ENCODE measurements around the gene SCML1.

The SCML1 gene

DNA sequence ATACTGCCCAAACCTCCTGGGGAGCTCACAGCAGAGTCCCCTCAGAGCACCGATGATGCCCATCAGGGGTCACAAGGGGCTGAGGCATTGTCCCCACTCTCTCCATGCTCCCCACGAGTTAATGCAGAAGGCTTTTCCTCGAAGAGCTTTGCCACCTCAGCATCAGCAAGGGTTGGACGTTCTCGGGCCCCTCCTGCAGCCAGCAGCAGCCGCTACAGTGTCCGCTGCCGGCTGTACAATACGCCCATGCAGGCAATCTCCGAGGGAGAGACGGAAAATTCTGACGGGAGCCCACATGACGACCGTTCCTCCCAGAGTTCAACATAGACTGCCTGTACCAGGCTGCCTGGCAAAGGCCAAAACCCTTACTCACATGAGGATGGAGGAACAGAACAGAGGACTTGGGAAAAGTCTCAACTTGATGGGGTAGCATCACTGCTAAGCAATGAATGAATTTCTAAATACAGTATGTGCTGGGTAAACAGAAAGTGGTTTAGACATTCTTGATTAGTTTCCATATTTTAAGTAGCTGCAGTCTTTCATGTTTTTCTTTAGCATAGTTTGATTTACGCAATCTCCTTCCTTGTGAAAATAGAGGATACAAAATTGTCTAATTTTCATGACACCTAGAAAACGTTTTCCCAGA lies 5.0 kb upstream of the SCML1 start:
- H3K27ac Mint-ChIP-seq: no peak overlapping the region
- no peaks in the 10 kb centered on the region for H3K9me3 Mint-ChIP-seq
- no peak overlapping the region for H3K4me3 Mint-ChIP-seq
- no peaks in the 10 kb centered on the region for H3K27me3 Mint-ChIP-seq
- no peak for ATAC-seq
- no peaks in the 10 kb centered on the region for H3K36me3 Mint-ChIP-seq
- no peaks in the 10 kb centered on the region for H3K4me1 Mint-ChIP-seq

GRCh38 chrX:17735406-17735805 lies 1.9 kb upstream of the SCML1 start:
- peaks cover 18% of the 10 kb centered on the region for H3K4me1 Mint-ChIP-seq
- H3K4me3 Mint-ChIP-seq: no peak overlapping the region
- peaks cover 18% of the 10 kb centered on the region for H3K27me3 Mint-ChIP-seq
- no peak for ATAC-seq
- no peaks in the 10 kb centered on the region for H3K9me3 Mint-ChIP-seq
- no peak overlapping the region for H3K27ac Mint-ChIP-seq
- H3K36me3 Mint-ChIP-seq: no peaks in the 10 kb centered on the region

DNA sequence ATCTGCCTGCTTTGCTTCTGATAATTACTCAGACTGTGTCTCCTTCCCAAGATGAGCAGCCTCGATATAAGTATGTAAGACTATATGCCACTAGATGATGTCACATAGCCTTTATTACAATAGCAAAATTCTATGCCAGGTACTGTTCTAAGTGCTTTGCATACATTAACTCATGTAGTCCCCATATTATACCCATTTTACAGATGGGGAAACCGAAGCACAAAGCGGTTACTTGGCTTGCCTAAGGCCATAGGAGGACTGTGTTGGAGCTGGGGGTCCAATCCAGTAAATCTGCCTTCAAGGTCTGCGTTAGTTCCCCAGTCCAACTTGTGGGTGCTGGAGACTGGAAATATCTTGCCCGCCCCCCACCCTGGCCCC lies 826 bp upstream of the SCML1 start:
- H3K9me3 Mint-ChIP-seq: no peaks in the 10 kb centered on the region
- H3K36me3 Mint-ChIP-seq: no peaks in the 10 kb centered on the region
- no peak overlapping the region for H3K27ac Mint-ChIP-seq
- H3K4me3 Mint-ChIP-seq: peak overlapping the region; percentile 58
- peaks cover 18% of the 10 kb centered on the region for H3K4me1 Mint-ChIP-seq
- H3K27me3 Mint-ChIP-seq: peaks cover 18% of the 10 kb centered on the region
- no peak for ATAC-seq

GRCh38 chrX:17737710-17737985 lies 355 bp downstream of the SCML1 start:
- ATAC-seq: peak; percentile 42
- Mint-ChIP-seq H3K4me1 (peaks cover 18% of the 10 kb centered on the region), H3K27me3 (peaks cover 18% of the 10 kb centered on the region), H3K4me3 (peak overlapping the region; percentile 85), H3K36me3 (no peaks in the 10 kb centered on the region), H3K27ac (peak overlapping the region; percentile 76), H3K9me3 (no peaks in the 10 kb centered on the region)

DNA sequence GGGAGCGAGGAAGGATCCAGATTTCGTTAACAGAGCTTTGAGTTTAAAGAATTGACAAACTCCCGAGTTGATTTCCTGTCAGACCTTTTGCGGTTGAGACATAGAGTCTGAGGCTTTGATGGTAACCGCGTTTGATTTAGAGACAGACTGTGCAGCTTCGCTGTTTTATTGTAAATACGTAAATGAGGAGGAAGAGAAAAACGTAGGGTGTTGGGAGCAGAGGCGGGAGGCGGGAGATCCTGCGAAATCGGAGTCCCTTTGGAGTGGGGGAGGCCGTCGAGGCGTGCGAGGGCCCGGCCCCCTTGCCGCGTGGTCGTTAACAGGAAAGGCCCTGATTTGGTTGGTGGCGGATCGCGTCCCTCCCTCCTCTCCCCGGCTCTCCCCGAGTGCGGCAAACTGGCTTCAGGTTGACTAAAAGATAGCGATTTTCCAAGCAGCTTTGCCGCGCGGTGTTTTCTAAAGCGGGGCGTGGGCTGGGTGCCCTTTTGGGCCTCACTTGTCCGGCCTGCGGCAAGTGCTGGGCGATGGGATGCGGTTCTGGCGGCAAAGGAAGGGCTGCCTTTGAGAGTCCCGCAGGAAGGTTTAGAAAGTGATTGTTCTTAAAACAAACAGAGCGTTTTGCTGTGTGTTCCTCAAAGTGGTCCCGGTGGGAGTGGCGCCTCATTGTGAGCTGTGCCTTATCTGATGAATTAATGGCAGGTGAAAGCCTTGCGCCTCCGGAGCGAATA lies 857 bp downstream of the SCML1 start:
- peak; percentile 46 for ATAC-seq
- Mint-ChIP-seq H3K4me3 (peak overlapping the region; percentile 85), H3K27me3 (peaks cover 18% of the 10 kb centered on the region), H3K36me3 (no peaks in the 10 kb centered on the region), H3K27ac (peak overlapping the region; percentile 76), H3K4me1 (peaks cover 18% of the 10 kb centered on the region), H3K9me3 (no peaks in the 10 kb centered on the region)

DNA sequence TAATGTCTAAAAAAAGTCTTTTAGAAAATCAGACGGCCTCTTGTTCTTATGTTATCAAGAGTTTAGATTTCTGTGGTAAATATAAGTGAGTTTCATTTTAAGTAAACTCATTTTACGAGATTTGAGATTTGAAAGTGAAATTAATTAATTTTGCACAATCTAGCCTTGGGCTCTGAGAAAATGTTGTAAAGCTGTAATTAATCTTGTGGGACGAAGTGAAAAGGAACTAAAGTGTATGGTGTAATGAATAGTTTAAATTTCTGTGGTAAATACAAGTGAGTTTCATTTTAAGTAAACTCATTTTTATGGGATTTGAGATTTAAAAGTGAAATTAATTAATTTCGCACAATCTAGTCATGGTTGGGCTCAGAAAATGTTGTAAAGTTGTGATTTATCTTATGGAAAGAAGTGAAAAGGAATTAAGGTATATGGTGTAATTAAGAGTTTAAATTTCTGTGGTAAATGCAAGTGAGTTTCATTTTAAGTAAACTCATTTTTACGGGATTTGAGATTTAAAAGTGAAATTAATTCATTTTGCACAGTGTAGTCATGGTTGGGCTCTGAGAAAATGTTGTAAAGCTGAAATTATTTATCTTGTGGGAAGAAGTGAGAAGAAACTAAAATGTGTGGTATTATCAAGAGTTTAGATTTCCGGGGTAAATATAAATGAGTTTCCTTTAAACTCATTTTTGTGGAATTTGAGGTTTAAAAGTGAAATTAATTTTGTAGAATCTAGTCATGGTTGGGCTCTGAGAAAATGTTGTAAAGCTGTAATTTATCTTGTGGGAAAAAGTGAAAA lies 1.6 kb downstream of the SCML1 start:
- no peaks in the 10 kb centered on the region for H3K36me3 Mint-ChIP-seq
- no peaks in the 10 kb centered on the region for H3K9me3 Mint-ChIP-seq
- H3K27me3 Mint-ChIP-seq: peaks cover 18% of the 10 kb centered on the region
- peak overlapping the region; percentile 85 for H3K4me3 Mint-ChIP-seq
- H3K4me1 Mint-ChIP-seq: peaks cover 18% of the 10 kb centered on the region
- no peak for ATAC-seq
- peak overlapping the region; percentile 76 for H3K27ac Mint-ChIP-seq

DNA sequence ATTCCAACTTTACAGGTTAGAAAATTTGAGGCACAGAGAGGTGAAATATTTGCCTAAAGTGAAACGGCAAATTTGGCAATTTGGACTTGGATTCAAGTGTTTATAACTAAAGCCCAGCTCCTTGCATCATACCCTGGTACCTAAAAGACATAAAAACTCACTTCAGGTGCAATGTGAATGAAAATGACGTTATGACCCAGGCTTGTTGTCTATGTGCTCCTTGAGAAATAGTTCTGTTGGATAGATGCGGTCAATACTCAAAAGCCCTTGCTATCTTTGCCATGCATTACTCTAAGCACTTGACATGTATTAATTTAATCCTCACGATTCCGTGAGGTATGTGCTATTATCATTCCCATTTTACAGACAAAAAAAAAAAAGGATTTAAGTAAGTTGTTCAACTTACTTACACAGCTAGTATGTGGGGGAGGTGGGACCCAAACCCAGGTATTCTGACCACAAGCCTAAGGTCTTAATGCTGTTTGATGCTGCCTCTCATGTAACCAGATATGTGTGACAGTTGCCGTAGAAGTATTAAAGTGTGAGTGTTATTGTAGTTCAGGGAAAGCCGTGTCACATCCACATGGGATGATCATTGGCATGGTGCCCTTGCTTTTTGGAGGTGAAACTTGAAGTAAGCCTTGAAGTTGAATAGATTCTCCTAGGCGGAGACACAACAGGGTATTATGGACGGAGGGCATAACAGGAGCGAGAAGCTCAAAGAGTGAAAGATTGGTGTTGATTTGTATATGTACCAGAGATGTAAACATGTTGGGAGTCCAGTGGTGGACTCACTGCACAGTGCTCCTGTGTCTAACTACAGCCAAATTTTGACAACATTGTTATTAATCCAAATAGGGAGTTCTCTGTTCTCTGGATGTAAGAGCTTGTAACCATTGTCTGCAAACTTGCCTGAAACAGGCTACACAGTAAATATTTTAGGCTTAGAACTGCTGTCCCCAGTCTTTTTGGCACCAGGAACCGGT lies 3.1 kb downstream of the SCML1 start:
- Mint-ChIP-seq H3K4me1 (peaks cover 18% of the 10 kb centered on the region), H3K27ac (no peak overlapping the region), H3K4me3 (no peak overlapping the region), H3K27me3 (peaks cover 18% of the 10 kb centered on the region), H3K9me3 (no peaks in the 10 kb centered on the region), H3K36me3 (no peaks in the 10 kb centered on the region)
- no peak for ATAC-seq

DNA sequence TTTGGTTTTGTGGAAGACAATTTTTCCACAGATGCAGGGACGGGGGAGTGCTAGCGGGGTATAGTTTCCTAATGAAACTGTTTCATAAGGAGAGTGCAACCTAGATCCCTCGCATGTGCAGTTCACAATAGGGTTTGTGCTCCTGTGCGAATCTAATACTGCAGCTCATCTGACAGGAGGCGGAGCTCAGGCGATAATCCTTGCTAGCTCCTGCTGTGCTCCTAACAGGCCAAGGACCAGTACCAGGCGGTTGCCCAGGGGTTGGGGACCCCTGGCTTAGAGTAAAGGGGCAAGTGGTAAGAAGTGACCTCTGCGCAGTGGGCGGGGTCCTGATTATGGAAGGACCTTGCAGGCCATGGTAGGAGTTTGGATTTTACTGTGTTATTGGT lies 3.8 kb downstream of the SCML1 start:
- H3K27me3 Mint-ChIP-seq: peaks cover 18% of the 10 kb centered on the region

GRCh38 chrX:17743913-17744312 lies 6.6 kb downstream of the SCML1 start:
- H3K36me3 Mint-ChIP-seq: no peaks in the 10 kb centered on the region
- H3K27me3 Mint-ChIP-seq: peaks cover 15% of the 10 kb centered on the region
- H3K27ac Mint-ChIP-seq: no peak overlapping the region
- H3K9me3 Mint-ChIP-seq: no peaks in the 10 kb centered on the region
- no peak for ATAC-seq
- H3K4me1 Mint-ChIP-seq: peaks cover 6% of the 10 kb centered on the region
- no peak overlapping the region for H3K4me3 Mint-ChIP-seq

More for the DNA sequence above, 3.8 kb downstream of the SCML1 start:
- no peaks in the 10 kb centered on the region for H3K36me3 Mint-ChIP-seq
- H3K4me3 Mint-ChIP-seq: no peak overlapping the region
- H3K27ac Mint-ChIP-seq: no peak overlapping the region
- peaks cover 18% of the 10 kb centered on the region for H3K4me1 Mint-ChIP-seq
- no peak for ATAC-seq
- H3K9me3 Mint-ChIP-seq: no peaks in the 10 kb centered on the region

DNA sequence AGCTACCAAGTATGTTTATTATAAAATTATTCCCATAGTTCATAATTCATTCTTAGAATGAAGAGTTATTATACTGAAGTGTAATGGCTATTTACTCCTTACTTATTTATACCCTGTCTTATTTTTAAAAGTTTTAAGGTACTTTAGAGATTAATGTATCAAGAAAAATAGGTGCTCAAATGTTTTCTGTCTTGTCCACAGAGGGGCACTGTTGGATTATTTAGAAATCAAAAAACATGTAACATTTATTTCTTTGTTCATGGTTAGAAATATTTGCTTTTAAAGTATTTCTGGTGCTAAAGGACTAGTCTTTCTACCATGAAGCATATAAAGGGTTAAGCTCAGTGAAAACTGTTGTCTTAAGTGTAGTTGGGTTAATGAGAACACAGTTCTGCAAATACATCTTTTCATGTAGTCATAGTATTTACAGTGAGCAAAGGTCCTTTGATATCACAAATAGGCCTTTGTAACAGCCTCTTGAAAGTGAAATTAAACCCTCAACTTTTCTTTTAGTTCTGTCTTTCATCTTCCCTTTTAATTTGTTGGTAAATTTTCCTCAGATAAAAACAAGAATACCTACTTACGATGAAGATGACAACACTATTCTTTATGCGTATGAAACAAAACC lies 7.7 kb downstream of the SCML1 start:
- Mint-ChIP-seq H3K4me1 (no peaks in the 10 kb centered on the region), H3K9me3 (no peaks in the 10 kb centered on the region), H3K4me3 (no peak overlapping the region), H3K36me3 (no peaks in the 10 kb centered on the region), H3K27ac (no peak overlapping the region), H3K27me3 (peaks cover 9% of the 10 kb centered on the region)
- ATAC-seq: no peak

- no peak overlapping the region for H3K27ac Mint-ChIP-seq
- H3K4me3 Mint-ChIP-seq: no peak overlapping the region
- ATAC-seq: no peak
- no peaks in the 10 kb centered on the region for H3K9me3 Mint-ChIP-seq
- H3K4me1 Mint-ChIP-seq: no peaks in the 10 kb centered on the region
- H3K36me3 Mint-ChIP-seq: no peaks in the 10 kb centered on the region
- H3K27me3 Mint-ChIP-seq: peaks cover 9% of the 10 kb centered on the region
Measured at GRCh38 chrX:17747692-17748091, 10.4 kb downstream of the SCML1 start.

GRCh38 chrX:17748684-17749083 lies 11.4 kb downstream of the SCML1 start:
- Mint-ChIP-seq H3K27me3 (peaks cover 9% of the 10 kb centered on the region), H3K4me1 (no peaks in the 10 kb centered on the region), H3K27ac (no peak overlapping the region), H3K9me3 (no peaks in the 10 kb centered on the region), H3K36me3 (no peaks in the 10 kb centered on the region), H3K4me3 (no peak overlapping the region)
- ATAC-seq: no peak

DNA sequence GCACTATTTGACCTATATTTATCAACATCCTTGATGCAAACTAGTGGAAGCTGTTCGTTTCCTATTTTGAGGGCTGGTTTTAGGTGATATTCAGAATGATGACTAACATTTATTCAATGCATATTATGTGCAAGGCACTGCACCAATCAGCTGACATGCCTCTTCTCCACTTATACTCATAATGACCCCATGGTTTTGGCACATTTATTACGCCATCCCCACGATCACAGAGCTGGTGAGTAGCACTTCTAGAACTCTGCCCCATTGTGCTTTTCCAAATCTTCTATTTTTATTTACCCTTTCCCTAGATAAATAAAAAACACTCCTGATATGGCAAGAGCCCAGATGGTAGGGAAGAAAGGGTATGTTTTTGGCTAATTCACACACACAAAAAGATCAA lies 13.1 kb downstream of the SCML1 start:
- peaks cover 9% of the 10 kb centered on the region for H3K27me3 Mint-ChIP-seq
- H3K4me3 Mint-ChIP-seq: no peak overlapping the region
- no peak overlapping the region for H3K27ac Mint-ChIP-seq
- no peaks in the 10 kb centered on the region for H3K36me3 Mint-ChIP-seq
- ATAC-seq: no peak
- no peaks in the 10 kb centered on the region for H3K9me3 Mint-ChIP-seq
- H3K4me1 Mint-ChIP-seq: no peaks in the 10 kb centered on the region

GRCh38 chrX:17758382-17758781 lies 21.1 kb downstream of the SCML1 start:
- no peak overlapping the region for H3K4me3 Mint-ChIP-seq
- no peaks in the 10 kb centered on the region for H3K27me3 Mint-ChIP-seq
- no peak for ATAC-seq
- no peaks in the 10 kb centered on the region for H3K36me3 Mint-ChIP-seq
- H3K27ac Mint-ChIP-seq: no peak overlapping the region
- H3K9me3 Mint-ChIP-seq: no peaks in the 10 kb centered on the region
- H3K4me1 Mint-ChIP-seq: no peaks in the 10 kb centered on the region

Measured in stimulated activated memory B cell treated with anti-CD40 and anti-IgM and Interleukin-4, amounts not matched to agents 10 μg/mL and 1 μg/mL and 100 μg/mL, for 72 hours (primary cell).